ENCODE results near the gene TFCP2. TPM values are rescaled to one million over a fixed set of nuclear protein-coding genes. Genes with fewer than 3 reads are reported as not detected.
A peak's percentile ranks its signal among the peaks of the same experiment; 100 is the strongest.
"Not testable (repeated sequence)": the region's sequence is repeated elsewhere in the genome, so short reads cannot be mapped to it uniquely, and the experiment has no call there.

TFCP2 gene
- total RNA-seq, result 45.5 TPM

GRCh38 chr12:51172515-51173431 is at the start of gene TFCP2:
TFCP2 (minus strand) TSS chr12:51173135; CDS start chr12:51172422, 713 bp downstream.
- peak; percentile 96 for DNase-seq (ENCODE audit: low spot score)

- no peak for DNase-seq (ENCODE audit: low spot score)
These were observed 49.5 kb upstream of the TFCP2 start for GRCh38 chr12:51222461-51222860.

GRCh38 chr12:51219857-51220256 is 46.9 kb upstream of the TFCP2 start:
- not testable (repeated sequence) for DNase-seq (ENCODE audit: low spot score)

- no peak for DNase-seq (ENCODE audit: low spot score)
These were observed 46.4 kb upstream of the TFCP2 start for GRCh38 chr12:51219322-51219721.

GRCh38 chr12:51218607-51219161 is 45.7 kb upstream of the TFCP2 start:
- DNase-seq (ENCODE audit: low spot score), result no peak

- DNase-seq (ENCODE audit: low spot score), result peak; percentile 72
These were observed 45.2 kb upstream of the TFCP2 start, which contains the start of gene POU6F1 for GRCh38 chr12:51217968-51218606. POU6F1 (minus strand) TSS chr12:51218062; CDS start chr12:51206836, 11,226 bp downstream.

- DNase-seq (ENCODE audit: low spot score), result peak; percentile 59
These were observed 44.4 kb upstream of the TFCP2 start for GRCh38 chr12:51217133-51217967.

- DNase-seq (ENCODE audit: low spot score), result no peak
These were observed 43.7 kb upstream of the TFCP2 start for GRCh38 chr12:51216642-51217041.

GRCh38 chr12:51214895-51215294 is 42.0 kb upstream of the TFCP2 start:
- DNase-seq (ENCODE audit: low spot score), result no peak

- DNase-seq (ENCODE audit: low spot score), result no peak
These were observed 37.9 kb upstream of the TFCP2 start for GRCh38 chr12:51210690-51211395.

GRCh38 chr12:51209259-51209658 is 36.3 kb upstream of the TFCP2 start:
- DNase-seq (ENCODE audit: low spot score), result no peak

GRCh38 chr12:51208016-51208660 is 35.2 kb upstream of the TFCP2 start:
- DNase-seq (ENCODE audit: low spot score), result no peak

GRCh38 chr12:51205350-51205749 is 32.4 kb upstream of the TFCP2 start:
- DNase-seq (ENCODE audit: low spot score), result no peak

- DNase-seq (ENCODE audit: low spot score), result no peak
These were observed 29.8 kb upstream of the TFCP2 start for GRCh38 chr12:51202718-51203117.

GRCh38 chr12:51200806-51201205 is 27.9 kb upstream of the TFCP2 start:
- no peak for DNase-seq (ENCODE audit: low spot score)

GRCh38 chr12:51200156-51200555 is 27.2 kb upstream of the TFCP2 start:
- DNase-seq (ENCODE audit: low spot score), result no peak

- DNase-seq (ENCODE audit: low spot score), result no peak
These were observed 26.5 kb upstream of the TFCP2 start for GRCh38 chr12:51199366-51199945.

GRCh38 chr12:51198568-51199365 is 25.8 kb upstream of the TFCP2 start:
- DNase-seq (ENCODE audit: low spot score), result no peak

Data from ureter (tissue), 1 donor.